GM23248 (cell line): Measurements from ENCODE around the gene TMIGD2.

ENCODE experiments used
- EZH2 ChIP-seq: fragments of 200-600 bp; sonication (generic); IDR thresholded peaks from 2 replicates; pipeline ENCODE4 v1.6.1; 2018; ENCODE audit warnings: antibody characterized with exemption, mild to moderate bottlenecking; ENCODE audit not compliant: insufficient read depth, poor library complexity, severe bottlenecking
- EZH2phosphoT487 ChIP-seq: fragments of 200-600 bp; sonication (generic); IDR thresholded peaks from 2 replicates; pipeline ENCODE4 v1.6.1; 2018; ENCODE audit warnings: antibody characterized with exemption, moderate library complexity, mild to moderate bottlenecking, low read depth; ENCODE audit not compliant: insufficient read depth

- TF ChIP-seq EZH2phosphoT487 = no peak
- no peak for TF ChIP-seq EZH2
Observed at GRCh38 chr19:4304538-4305256, 2.5 kb upstream of the TMIGD2 start, which contains the start of gene FSD1.
